ENCODE measurements around the gene AATK.

AATK gene

GRCh38 chr17:81128338-81128737, 37.7 kb downstream of the AATK start:
- ATAC-seq (no peak), DNase-seq (no peak)
- H3K4me1 Mint-ChIP-seq: no peaks in the 10 kb centered on the region
- H3K4me3 Mint-ChIP-seq: no peak overlapping the region
- H3K27ac Mint-ChIP-seq: no peak overlapping the region
- H3K27me3 Mint-ChIP-seq: no peaks in the 10 kb centered on the region
- no peaks in the 10 kb centered on the region for H3K36me3 Mint-ChIP-seq (ENCODE audit: low read depth)
- no peaks in the 10 kb centered on the region for H3K9me3 Mint-ChIP-seq

- Mint-ChIP-seq H3K36me3 (ENCODE audit: low read depth) (no peaks in the 10 kb centered on the region), H3K4me3 (no peak overlapping the region), H3K9me3 (no peaks in the 10 kb centered on the region), H3K27ac (no peak overlapping the region), H3K4me1 (no peaks in the 10 kb centered on the region), H3K27me3 (no peaks in the 10 kb centered on the region)
- DNase-seq (no peak), ATAC-seq (no peak)
These were observed 38.4 kb downstream of the AATK start for GRCh38 chr17:81127526-81128177.

GRCh38 chr17:81127133-81127455, 38.9 kb downstream of the AATK start:
- Mint-ChIP-seq H3K4me3 (no peak overlapping the region), H3K9me3 (no peaks in the 10 kb centered on the region), H3K27ac (no peak overlapping the region), H3K36me3 (ENCODE audit: low read depth) (no peaks in the 10 kb centered on the region), H3K4me1 (no peaks in the 10 kb centered on the region), H3K27me3 (no peaks in the 10 kb centered on the region)
- ATAC-seq (no peak), DNase-seq (no peak)

DNA sequence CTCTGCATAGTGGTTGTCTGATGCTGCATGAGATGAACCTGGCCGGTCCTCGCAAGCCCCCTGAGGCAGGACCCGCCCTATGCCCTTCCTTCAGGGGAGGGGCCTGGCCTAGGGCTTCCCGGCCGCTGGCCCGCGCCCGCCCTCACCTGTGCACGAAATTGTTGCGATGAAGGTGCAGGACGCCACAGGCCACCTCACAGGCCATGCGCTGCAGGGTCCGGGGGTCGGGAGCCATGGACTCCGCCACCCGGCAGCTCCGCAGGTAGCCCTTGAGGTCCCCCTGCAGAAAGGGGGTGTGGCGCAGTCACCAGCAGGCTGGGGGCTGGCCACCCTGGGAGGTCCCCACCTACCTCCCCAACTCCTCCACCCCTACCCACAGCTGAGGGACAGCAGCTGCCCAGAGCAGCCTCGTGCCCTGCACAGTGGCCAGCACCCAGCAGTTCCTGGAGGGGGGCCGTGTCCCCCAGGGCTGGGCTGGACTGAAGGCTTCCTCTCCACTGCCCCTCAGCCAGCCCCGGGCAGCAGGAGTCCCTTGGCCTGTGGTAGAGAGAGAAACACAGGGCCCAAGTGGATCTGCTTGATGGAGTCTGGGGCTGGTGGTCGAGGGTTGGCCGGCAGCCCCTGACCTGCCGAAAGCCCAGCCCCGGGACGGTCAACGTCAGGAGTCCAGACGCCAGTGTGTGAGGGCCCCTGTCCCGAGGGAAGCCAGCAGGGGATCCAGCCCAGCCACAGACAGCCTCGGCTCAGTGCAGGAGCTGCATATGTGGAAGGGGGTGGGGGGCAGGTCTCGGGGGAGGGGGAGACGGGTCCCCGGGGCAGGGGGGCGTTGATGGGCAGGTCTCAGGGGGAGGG, 39.5 kb downstream of the AATK start:
- Mint-ChIP-seq H3K27me3 (no peaks in the 10 kb centered on the region), H3K9me3 (no peaks in the 10 kb centered on the region), H3K4me1 (no peaks in the 10 kb centered on the region), H3K4me3 (no peak overlapping the region), H3K36me3 (ENCODE audit: low read depth) (no peaks in the 10 kb centered on the region), H3K27ac (no peak overlapping the region)
- DNase-seq (no peak), ATAC-seq (no peak)

DNA sequence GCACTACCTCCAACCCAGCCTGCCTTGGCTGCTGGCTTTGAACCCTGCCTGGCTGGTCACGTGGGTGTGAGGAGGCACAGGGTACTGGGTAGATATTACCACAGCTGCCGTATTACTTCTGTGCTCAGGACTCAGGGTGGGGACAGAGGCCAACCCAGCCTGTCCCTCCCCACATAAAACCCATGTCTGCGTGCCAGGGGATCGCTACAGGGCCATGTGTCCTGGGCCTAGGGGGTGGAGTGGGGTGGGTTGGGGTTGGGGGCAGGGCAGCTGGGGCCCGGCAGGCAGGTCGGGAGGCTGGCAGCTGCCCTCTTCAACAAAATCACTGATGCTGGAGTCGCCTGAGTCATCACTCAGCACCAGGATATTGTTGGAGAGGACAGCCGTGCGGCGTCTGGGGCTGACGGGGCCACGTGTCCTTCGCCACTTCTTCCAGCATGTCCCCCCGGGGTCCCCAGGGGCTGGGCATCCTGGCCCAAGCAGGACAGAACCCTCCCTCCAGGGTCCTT, 40.4 kb downstream of the AATK start:
- ATAC-seq: no peak
- no peak overlapping the region for H3K4me3 Mint-ChIP-seq
- no peaks in the 10 kb centered on the region for H3K9me3 Mint-ChIP-seq
- DNase-seq: no peak
- H3K27me3 Mint-ChIP-seq: no peaks in the 10 kb centered on the region
- H3K36me3 Mint-ChIP-seq (ENCODE audit: low read depth): no peaks in the 10 kb centered on the region
- no peak overlapping the region for H3K27ac Mint-ChIP-seq
- H3K4me1 Mint-ChIP-seq: no peaks in the 10 kb centered on the region

- Mint-ChIP-seq H3K4me1 (no peaks in the 10 kb centered on the region), H3K36me3 (ENCODE audit: low read depth) (no peaks in the 10 kb centered on the region), H3K27ac (no peak overlapping the region), H3K27me3 (no peaks in the 10 kb centered on the region), H3K9me3 (no peaks in the 10 kb centered on the region), H3K4me3 (no peak overlapping the region)
- DNase-seq: no peak
- no peak for ATAC-seq
These were observed 41.6 kb downstream of the AATK start for GRCh38 chr17:81124377-81124776.

DNA sequence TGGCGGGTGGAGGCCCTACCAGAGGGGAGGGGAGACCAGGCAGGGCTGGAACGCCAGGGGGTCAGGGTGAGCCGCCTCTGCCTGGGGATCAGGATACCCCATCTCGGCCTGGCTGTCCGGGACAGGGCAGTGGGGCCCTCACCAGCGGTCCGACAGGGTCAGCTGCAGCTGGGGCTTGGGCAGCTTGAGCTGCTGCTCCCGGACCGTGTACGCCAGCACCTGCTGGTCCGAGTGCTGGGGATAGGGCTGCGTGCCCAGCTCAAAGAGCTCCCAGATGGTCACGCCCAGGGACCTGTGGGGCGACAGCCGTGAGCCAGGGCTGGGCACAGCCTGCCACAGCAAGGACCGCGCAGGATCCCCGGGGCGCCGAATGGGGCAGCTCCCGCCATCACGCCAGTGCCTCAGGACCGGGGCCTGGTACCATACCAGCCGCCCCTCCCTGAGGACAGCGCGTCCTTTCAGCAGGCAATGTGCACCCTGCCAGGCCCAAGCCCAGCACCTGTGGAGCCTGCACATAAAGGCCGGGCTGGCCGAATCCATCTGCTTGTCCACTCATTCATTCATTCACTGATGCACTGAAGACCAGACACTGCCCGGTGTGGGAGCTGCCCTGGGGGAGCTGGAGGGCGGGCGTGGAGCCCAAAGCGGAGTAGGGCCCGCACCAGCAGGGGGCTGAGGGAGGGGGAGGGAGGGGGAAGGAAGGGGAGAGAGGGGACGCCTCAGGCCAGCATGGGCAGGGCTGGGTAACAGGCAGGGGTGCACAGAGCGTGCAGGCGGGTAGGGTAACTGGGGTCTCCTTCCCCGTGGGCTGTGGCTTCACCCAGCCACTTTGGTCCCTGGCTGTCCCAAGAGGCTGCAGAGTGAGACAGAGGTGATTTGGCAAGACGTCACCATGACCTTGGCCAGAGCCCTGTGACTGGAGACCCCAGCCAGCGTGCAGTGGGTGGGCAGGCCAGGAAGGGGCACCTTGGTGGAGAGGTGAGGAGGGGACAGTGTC, 42.7 kb downstream of the AATK start:
- Mint-ChIP-seq H3K27me3 (no peaks in the 10 kb centered on the region), H3K4me3 (no peak overlapping the region), H3K27ac (no peak overlapping the region)

DNA sequence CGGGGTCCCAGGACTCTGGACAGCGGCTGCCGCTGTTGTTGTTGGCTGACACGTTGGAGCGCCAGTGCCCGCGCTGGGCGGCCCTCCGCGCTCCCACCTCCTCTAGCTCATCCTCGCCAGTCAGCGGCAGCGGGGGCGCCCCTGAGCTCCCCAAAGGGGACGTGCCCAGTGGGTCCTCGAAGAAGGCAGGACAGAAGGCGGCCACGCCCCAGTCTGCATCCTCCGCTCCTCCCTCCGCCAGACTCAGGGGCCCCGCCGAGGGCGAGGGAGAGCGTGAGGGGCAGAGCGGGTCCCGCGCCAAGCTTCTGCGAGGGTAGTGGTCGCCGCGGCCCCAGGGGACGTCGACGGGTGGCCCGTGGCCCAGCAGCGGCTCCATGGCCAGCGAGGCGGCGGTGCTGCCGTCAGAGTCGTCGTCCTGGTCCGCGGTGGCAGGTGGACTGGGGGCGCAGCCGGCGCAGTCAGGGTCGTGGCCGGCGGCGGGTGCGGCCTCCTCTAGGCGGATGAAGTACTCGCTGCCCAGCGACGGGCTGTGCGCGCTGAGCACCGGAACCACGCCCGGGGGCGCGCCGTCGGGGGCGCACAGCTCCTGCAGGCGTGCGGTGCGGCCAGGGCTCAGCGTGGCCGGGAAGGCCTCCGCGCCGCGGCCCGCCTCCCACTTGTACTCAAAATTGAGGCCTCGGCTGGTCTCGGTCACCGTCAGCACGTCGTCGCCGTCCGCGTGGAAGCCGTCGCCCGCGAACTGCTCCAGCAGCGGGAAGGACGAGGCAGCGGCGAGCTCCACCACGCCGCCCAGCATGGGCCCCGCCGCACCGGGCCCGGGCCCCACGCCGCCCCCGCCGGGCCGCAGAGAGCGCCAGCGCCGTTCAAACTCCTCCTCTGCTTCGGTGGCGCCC, 43.9 kb downstream of the AATK start:
- Mint-ChIP-seq H3K4me1 (no peaks in the 10 kb centered on the region), H3K9me3 (no peaks in the 10 kb centered on the region), H3K27ac (no peak overlapping the region), H3K27me3 (no peaks in the 10 kb centered on the region), H3K4me3 (no peak overlapping the region), H3K36me3 (ENCODE audit: low read depth) (no peaks in the 10 kb centered on the region)
- DNase-seq (no peak), ATAC-seq (no peak)

More for the DNA sequence above, 42.7 kb downstream of the AATK start:
- no peaks in the 10 kb centered on the region for H3K9me3 Mint-ChIP-seq
- DNase-seq: no peak
- H3K4me1 Mint-ChIP-seq: no peaks in the 10 kb centered on the region
- no peak for ATAC-seq
- no peaks in the 10 kb centered on the region for H3K36me3 Mint-ChIP-seq (ENCODE audit: low read depth)

- DNase-seq (no peak), ATAC-seq (no peak)
- Mint-ChIP-seq H3K4me3 (no peak overlapping the region), H3K27me3 (no peaks in the 10 kb centered on the region), H3K4me1 (no peaks in the 10 kb centered on the region), H3K27ac (no peak overlapping the region), H3K36me3 (ENCODE audit: low read depth) (no peaks in the 10 kb centered on the region), H3K9me3 (no peaks in the 10 kb centered on the region)
These were observed 45.1 kb downstream of the AATK start for GRCh38 chr17:81120695-81121621.

DNA sequence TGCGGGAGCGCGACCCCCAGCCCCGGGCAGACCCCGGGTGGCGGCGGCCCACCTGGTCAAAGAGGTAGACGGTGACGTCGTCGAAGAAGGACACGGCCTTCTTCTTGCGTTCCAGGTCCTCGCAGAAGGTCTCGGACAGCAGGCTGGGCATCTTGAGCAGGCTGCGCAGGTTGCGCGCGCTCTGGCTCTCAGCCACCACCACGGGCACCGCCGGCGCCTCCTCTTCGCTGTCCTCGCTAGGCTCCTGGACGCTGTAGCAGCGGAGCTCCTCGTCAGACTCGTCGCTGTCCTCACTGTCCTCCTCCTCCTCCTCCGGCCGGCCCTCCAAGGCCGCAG, 45.9 kb downstream of the AATK start:
- no peak overlapping the region for H3K27ac Mint-ChIP-seq
- DNase-seq: no peak

GRCh38 chr17:81119223-81120148, 46.5 kb downstream of the AATK start:
- no peaks in the 10 kb centered on the region for H3K36me3 Mint-ChIP-seq (ENCODE audit: low read depth)
- peak; percentile 88 for DNase-seq
- H3K9me3 Mint-ChIP-seq: no peaks in the 10 kb centered on the region
- H3K27ac Mint-ChIP-seq: no peak overlapping the region
- H3K4me1 Mint-ChIP-seq: no peaks in the 10 kb centered on the region
- peak overlapping the region; percentile 43 for H3K4me3 Mint-ChIP-seq
- no peaks in the 10 kb centered on the region for H3K27me3 Mint-ChIP-seq
- peak; percentile 50 for ATAC-seq

More for the DNA sequence above, 45.9 kb downstream of the AATK start:
- Mint-ChIP-seq H3K4me1 (no peaks in the 10 kb centered on the region), H3K9me3 (no peaks in the 10 kb centered on the region), H3K36me3 (ENCODE audit: low read depth) (no peaks in the 10 kb centered on the region), H3K4me3 (no peak overlapping the region), H3K27me3 (no peaks in the 10 kb centered on the region)
- no peak for ATAC-seq
